NCI-H526 (cell line): ENCODE data around the gene TMEM232.
"Not testable (repeated sequence)": the region's sequence is repeated elsewhere in the genome, so short reads cannot be mapped to it uniquely, and the experiment has no call there.

Experiments used
- DNase-seq, 2 experiments: peaks; one replicate each; lab custom pipeline; 2025; lab: John Stamatoyannopoulos, UW

The TMEM232 gene

DNA sequence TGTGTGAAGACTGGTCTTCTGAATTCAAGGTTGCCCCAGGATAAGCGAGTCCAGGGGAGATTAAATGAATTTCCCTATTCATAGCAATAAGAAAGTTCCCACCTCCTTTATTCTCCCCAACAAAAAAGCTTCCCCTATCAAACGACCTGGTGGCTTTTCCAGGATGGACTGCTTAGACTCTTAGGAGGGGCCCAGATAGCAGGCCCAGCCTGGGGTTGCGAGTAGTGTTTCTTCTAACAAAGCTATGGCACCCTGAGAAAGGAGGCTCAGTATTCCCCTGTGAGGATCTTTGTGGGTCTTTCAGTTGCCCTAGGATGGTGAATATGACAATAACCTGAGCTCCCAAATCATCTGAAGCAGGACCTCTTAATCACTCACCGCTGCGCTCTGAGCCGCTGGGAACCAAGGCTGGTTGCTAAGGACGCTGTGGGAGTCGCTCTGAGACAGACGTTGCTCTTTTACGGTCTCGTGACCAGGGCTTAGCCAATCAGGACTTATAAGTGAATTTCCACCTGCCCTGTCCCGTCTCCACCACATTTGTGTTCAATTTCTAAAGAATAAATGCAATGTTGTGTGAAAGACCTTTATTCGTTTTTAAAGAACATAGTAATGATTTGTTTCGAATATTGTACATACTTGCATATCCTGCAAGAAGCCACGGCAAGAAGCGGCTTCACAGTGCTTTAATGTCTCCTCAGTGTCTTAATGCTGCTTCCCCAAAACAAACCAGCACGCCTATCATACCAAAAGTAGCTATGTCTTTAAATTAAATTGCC is at the start of gene TMEM232:
TMEM232 (minus strand) TSS at position 423 of the 776 bp plus-strand sequence. CDS start 59,319 bp downstream, outside the sequence.
- peak; percentile 75 to 79 for DNase-seq

GRCh38 chr5:110770286-110770685 is 43.8 kb upstream of the TMEM232 start:
- no peak for DNase-seq

DNA sequence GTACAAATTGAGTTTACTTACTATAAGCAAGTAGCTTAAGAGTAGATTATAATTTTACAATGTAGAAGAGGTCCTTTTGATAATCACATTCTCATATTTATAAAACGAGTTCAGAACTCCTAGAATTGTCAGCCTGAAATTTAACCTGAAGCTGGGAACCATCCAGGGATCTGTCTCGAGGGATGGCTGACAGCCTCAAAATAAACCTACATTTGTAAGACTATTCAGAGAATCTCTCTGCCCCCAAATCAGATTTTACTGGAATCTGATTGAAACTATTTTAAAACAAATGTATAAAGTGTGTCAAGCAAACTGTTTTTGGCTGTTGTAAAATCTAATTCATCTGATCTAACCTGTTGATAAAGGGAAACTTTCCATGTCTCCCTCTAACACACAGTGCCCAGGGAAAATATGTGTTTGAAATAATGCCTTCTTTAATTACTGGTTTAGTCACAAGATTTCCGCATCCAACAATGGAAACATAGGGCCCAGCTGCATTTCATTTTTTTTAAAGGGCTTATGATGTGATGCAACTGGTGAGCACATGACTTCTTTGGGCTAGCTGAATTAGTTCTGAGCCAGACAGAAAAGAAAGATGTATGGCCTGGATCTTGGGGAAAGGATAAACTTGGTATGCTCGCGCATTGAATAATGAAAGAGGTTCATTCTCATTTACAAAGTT is 42.7 kb upstream of the TMEM232 start:
- no peak for DNase-seq

DNA sequence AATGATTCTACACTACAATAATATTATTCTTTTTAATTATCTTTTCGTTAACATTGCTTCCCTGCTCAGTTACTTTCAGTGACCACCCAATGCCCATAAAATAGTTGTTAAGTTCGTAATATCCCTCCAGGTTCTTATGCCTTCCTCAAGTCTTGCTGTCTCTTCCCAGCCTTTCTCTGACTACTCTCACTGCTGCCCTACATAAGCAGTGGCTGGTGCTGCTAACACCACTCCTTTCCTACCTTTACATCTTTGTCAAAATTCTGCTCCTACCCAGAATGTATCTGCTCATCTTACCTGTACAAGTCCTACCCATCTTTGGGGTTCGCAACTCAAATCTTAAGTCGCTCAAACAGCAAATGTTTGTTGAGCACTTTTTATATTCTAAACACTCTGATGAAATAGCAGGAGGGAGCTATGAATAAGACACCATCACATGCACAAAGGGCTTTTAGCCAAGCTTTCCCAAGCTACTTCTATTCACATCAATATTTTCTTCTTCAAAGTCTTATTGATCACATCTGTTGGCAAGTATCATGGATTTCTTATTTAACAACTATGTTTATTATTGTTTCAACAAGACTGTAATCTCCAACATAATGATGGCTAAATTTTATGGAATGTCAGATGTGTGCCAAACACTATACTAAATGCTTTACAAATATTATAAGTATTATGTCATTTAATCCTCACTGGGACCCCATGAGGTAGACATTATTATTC is 41.8 kb upstream of the TMEM232 start:
- no peak for DNase-seq

DNA sequence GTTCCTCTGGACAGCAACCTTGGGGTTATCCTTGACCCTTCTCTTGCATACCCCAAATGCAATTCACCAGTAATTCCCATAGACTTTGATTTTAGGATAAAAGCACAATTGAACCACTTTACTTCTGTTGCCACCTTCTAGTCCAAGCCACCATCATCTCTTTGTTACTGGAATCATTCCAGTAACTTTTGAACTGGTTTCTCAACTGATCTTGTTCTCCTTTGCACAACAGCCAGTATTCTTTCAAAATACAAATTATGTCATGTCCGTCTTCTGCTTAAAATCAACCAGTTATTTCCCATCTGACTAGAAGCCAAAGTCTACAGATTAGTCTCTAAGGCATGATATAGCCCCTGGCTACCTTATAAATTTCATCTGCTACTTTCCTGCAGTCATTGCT is 33.7 kb upstream of the TMEM232 start:
- DNase-seq: no peak

- peak in 1 of 2 experiments; percentile 47 for DNase-seq
These were observed 30.8 kb upstream of the TMEM232 start for GRCh38 chr5:110757118-110757729.

DNA sequence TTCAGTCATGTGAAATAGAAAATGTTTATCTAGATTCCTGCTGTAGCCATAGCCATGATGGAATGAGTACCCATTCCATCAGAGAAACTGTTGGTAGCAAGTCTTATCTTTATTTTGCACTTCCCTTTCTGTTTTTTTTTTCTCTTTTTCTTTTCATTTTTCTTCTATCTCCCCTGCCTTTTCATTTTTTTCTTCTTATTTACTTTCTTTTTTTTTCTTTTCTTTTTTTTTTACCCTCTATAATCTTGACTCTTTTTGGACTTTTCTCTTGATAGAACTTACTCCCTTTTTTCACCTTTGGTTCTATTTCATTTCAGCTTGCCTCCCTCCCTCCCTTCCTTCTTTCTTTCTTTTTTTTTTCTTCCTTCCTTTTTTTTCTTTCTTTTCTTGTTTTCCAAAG is 27.7 kb upstream of the TMEM232 start:
- DNase-seq: no peak

GRCh38 chr5:110753600-110753999 is 27.1 kb upstream of the TMEM232 start:
- no peak for DNase-seq

- DNase-seq: no peak
These were observed 26.5 kb upstream of the TMEM232 start for GRCh38 chr5:110752953-110753352.

DNA sequence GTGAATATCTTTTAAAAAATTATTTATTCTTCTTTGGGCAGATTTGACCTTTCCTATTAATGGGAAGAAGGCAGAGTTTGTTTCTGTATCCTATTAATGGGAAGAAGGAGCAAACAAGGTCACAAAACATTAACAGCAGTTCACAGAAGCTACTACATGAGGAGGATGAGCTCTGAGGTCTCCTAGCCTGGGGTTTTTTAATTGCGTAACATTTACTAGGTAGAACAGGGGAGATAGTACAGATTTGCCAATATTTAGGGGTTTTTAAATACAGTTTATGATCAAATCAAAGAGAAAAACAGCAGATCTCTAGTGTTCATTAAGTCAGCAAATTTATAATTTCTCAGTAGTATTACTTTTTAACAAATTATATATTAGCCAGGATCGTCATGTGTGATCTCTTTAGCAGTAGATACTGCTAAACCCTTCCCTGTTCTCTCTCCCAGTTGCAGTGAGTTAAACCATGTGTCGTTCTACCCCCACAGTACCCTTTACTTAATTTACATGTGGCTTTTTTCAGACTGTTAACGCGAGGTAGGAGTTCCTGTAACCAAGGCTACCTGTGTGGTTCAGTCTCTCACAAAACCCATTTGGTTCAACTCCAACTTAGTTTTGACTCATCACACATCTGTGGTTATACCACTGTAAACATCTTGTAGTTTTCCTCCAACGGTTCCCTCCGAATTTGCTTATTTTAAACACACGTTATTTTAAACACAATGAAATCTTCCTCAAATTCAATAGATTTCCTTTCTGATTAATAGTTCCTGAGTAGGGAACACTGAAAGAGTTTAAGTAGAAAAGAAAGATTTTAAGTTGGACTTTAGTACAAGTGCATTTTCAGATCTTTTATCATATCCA is 25.7 kb upstream of the TMEM232 start:
- no peak for DNase-seq

GRCh38 chr5:110738812-110739651 is 12.6 kb upstream of the TMEM232 start, which contains the start of gene SLC25A46:
Gene SLC25A46 (plus strand): TSS chr5:110739007. CDS start chr5:110739120, 113 bp downstream.
- DNase-seq: peak; percentile 62 to 87

GRCh38 chr5:110738503-110738811 is 12.0 kb upstream of the TMEM232 start:
- peak in 1 of 2 experiments; percentile 62 for DNase-seq

DNA sequence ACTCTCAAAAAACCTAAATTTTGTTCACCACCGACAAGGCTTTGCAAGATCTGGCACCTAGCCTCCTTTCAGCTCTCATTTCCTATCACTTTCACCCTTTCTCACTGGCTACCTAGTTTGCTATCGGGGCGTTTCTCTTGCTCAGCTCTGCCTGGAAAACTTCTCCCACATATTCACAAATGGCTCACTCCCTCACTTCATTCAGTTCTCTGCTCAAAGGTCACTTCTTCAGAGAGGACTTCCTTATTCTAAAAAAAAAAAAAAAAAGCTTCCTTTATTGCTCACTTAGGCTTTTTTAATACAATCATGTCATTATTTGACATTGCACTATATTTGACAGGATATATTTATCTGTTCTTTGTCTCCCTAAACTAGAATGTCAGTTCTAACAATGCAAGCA is 10.3 kb upstream of the TMEM232 start:
- no peak for DNase-seq

GRCh38 chr5:110735556-110735955 is 9.1 kb upstream of the TMEM232 start:
- no peak for DNase-seq

DNA sequence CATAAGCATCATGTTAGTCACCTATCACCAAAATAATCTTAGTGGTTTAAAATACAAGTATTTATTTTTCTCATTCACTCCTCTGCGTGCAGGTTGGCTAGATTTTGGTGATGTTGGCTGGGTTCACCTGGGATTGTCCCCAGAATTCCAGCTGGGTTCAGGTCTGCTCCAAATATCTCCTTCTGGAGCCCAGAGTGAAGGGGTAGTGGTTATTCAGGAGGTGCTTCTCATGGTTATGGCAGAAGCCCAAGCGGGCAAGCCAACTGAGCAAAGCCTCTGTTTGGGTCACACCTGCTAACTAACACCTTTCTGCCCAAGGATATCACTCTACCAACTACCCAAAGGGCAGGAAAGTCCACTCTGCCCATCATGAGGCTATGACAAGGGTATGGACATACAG is 7.6 kb upstream of the TMEM232 start:
- no peak for DNase-seq

DNA sequence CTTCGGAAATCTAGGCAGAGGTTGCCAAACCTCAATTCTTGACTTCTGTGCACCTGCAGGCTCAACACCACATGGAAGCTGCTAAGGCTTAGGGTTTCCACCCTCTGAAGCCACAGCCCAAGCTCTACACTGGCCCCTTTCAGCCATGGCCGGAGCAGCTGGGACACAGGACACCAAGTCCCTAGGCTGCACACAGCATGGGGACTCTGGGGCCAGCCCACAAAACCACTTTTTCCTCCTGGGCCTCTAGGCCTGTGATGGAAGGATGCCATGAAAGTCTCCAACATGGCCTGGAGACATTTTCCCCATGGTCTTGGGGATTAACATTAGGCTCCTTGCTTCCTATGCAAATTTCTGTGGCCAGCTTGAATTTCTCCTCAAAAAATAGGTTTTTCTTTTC is 5.0 kb upstream of the TMEM232 start:
- DNase-seq: not testable (repeated sequence)

DNA sequence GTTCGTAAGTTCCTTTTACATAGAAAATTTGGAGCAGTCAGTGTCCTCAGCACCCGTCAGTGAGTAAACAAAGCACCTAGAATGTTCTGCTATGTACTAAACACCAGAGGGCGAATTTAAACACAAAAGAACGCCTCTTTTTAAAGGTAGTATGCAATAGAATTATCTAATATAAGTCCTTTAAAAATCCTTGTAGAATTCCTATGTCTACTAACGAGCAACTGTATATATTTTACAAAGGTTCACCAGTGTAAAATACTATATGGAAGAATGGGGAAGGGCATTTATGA is 499 bp upstream of the TMEM232 start:
- DNase-seq: peak in 1 of 2 experiments; percentile 21

DNA sequence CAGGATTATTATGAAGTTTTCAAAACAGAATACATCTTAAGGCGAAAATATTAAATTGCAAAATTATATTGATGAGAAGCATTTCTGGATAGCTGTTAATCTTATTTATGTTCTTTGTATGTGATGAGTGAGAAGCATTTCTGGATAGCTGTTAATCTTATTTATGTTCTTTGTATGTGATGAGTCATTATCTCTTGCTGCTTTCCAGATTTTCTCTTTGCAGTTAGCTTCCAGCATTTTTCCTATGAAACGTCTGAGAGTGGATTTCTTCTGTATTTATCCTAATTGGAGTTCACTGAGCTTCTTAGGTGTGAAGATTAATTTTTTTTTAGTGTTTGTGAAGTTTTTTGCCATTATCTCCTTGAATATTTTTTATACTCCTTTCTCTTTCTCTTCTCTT is 8.2 kb downstream of the TMEM232 start:
- DNase-seq: no peak

DNA sequence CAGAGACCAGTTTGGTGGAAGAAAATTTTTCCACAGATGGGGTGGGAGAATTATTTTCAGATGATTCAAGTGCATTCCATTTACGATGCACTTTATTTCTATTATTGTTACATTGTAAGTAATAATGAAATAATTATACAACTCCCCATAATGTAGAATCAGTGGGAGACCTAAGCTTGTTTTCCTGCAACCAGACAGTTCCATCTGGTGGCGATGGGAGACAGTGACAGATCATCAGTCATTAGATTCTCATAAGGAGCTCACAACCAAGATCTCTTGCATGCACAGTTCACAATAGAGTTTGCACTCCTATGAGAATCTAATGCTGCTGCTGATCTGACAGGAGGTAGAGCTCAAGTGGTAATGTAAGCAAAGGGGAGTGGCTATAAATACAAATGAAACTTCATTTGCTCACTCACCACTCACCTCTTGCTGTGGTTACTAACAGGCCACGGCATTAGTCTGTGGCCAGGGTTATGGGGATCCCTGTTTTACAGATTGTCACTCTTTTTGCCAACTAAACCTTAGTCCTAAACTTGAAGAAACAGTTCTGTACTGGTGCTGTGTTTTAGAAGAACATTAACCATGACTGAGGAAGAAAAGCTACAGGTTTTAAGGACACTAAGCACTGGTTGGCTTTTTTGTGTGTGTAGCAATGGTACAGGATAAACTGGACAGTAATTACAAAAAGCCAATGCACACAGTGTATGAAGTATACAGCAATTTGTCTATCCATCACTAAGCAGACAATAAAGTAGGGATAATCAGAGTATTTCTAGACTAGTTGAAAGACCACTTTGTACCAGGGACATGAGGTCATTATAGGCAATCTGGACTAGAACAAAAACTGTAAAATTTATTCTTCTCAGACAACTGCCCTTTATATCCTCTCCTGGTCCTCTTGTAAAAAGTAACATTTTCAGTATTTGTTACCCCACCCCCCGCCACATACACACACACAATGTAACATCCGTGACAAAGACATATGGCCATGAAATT is 9.9 kb downstream of the TMEM232 start:
- no peak for DNase-seq
